WTC11 (cell line): ENCODE measurements around the gene PPM1M.

ENCODE experiments used
- GABPB1 ChIP-seq: sonication (generic); formaldehyde crosslinking; IDR thresholded peaks from 2 replicates; pipeline ENCODE4 v1.8.1; 2023; ENCODE audit warnings: mild to moderate bottlenecking, missing genetic modification reagents
- NFATC4 ChIP-seq: fragments of 250-450 bp; sonication (Bioruptor Pico); IDR thresholded peaks from 2 replicates; pipeline ENCODE4 v1.9.0; 2021; ENCODE audit warnings: mild to moderate bottlenecking
- NR2C2 ChIP-seq: sonication (generic); formaldehyde crosslinking; IDR thresholded peaks from 2 replicates; pipeline ENCODE4 v1.8.0; 2022; ENCODE audit warnings: mild to moderate bottlenecking, missing genetic modification reagents
- PRRX2 ChIP-seq: fragments of 250-450 bp; sonication (Bioruptor Pico); IDR thresholded peaks from 2 replicates; pipeline ENCODE4 v1.8.0; 2021; ENCODE audit warnings: mild to moderate bottlenecking
- SP1 ChIP-seq: sonication (generic); formaldehyde crosslinking; conservative IDR thresholded peaks from 2 replicates; pipeline ENCODE4 v1.8.1; 2022; ENCODE audit warnings: missing genetic modification reagents
- ZNF317 ChIP-seq: sonication (generic); formaldehyde crosslinking; IDR thresholded peaks from 2 replicates; pipeline ENCODE4 v1.8.1; 2023; ENCODE audit warnings: low read depth, mild to moderate bottlenecking, moderate library complexity, missing genetic modification reagents, borderline replicate concordance
- TF ChIP-seq, protein P1 (sequence below): sonication (generic); formaldehyde crosslinking; IDR thresholded peaks from 2 replicates; pipeline ENCODE4 v1.8.1; 2023; ENCODE audit warnings: mild to moderate bottlenecking, missing genetic modification reagents, moderate library complexity
- TF ChIP-seq, protein P2 (sequence below): sonication (generic); formaldehyde crosslinking; IDR thresholded peaks from 2 replicates; pipeline ENCODE4 v1.8.1; 2022; ENCODE audit warnings: mild to moderate bottlenecking, moderate library complexity, missing genetic modification reagents
- TF ChIP-seq, protein P3 (sequence below): fragments of 200-600 bp; IDR thresholded peaks from 2 replicates; pipeline ENCODE4 v1.8.0; 2022; ENCODE audit warnings: antibody characterized with exemption

DNA sequence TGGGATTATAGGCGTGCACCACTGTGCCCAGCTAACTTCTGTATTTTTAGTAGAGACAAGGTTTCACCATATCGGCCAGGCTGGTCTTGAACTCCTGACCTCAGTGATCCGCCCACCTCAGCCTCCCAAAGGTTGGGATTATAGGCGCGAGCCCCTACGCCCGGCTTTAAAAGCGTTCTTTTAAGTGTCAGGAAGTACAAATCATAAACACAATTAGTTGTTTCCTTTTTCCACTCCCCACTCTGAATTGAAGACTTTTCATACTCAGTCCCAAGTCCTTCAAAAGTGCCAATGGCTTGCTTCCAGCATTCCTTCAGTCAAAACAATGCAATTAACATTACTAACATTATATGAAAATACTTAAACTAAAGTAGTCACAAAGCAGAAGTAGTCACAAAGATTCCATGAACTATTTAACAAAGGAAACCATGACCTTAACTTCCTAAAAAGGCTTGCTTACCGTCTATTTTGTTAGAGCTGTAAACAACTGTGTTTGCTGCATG, 24.7 kb downstream of the PPM1M start:
- TF ChIP-seq NFATC4 (CRISPR knock-in tag) (no peak), NR2C2 (CRISPR knock-in tag) (no peak), ZNF317 (CRISPR knock-in tag) (no peak), SP1 (CRISPR knock-in tag) (no peak), PRRX2 (no peak), GABPB1 (CRISPR knock-in tag) (no peak)
- TF ChIP-seq, protein P1, sequence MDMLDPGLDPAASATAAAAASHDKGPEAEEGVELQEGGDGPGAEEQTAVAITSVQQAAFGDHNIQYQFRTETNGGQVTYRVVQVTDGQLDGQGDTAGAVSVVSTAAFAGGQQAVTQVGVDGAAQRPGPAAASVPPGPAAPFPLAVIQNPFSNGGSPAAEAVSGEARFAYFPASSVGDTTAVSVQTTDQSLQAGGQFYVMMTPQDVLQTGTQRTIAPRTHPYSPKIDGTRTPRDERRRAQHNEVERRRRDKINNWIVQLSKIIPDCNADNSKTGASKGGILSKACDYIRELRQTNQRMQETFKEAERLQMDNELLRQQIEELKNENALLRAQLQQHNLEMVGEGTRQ: no peak
- TF ChIP-seq, protein P2, sequence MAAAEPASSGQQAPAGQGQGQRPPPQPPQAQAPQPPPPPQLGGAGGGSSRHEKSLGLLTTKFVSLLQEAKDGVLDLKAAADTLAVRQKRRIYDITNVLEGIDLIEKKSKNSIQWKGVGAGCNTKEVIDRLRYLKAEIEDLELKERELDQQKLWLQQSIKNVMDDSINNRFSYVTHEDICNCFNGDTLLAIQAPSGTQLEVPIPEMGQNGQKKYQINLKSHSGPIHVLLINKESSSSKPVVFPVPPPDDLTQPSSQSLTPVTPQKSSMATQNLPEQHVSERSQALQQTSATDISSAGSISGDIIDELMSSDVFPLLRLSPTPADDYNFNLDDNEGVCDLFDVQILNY (CRISPR knock-in tag): no peak
- TF ChIP-seq, protein P3, sequence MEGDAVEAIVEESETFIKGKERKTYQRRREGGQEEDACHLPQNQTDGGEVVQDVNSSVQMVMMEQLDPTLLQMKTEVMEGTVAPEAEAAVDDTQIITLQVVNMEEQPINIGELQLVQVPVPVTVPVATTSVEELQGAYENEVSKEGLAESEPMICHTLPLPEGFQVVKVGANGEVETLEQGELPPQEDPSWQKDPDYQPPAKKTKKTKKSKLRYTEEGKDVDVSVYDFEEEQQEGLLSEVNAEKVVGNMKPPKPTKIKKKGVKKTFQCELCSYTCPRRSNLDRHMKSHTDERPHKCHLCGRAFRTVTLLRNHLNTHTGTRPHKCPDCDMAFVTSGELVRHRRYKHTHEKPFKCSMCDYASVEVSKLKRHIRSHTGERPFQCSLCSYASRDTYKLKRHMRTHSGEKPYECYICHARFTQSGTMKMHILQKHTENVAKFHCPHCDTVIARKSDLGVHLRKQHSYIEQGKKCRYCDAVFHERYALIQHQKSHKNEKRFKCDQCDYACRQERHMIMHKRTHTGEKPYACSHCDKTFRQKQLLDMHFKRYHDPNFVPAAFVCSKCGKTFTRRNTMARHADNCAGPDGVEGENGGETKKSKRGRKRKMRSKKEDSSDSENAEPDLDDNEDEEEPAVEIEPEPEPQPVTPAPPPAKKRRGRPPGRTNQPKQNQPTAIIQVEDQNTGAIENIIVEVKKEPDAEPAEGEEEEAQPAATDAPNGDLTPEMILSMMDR: no peak
